ENCODE data around the gene LDAF1.

DNA sequence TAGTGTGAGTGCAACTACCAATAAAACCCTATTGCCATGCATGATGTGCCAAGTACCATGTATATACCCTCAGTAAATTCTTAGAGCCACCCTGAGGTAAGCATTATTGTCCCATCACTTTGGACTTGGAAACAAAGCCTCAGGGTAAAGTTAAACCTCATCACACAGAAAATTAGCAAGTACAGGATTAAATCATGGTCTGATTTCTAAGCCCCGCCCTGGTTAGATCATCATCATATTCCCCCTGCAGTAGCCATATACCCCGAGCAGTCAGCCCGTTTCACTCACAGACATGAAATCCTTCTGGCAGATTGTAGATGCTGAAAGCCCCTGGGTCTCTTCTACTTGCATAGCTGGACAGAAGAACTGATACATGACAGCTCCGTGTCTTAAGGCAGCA lies 48.1 kb downstream of the LDAF1 start:
- TF ChIP-seq, protein P1, sequence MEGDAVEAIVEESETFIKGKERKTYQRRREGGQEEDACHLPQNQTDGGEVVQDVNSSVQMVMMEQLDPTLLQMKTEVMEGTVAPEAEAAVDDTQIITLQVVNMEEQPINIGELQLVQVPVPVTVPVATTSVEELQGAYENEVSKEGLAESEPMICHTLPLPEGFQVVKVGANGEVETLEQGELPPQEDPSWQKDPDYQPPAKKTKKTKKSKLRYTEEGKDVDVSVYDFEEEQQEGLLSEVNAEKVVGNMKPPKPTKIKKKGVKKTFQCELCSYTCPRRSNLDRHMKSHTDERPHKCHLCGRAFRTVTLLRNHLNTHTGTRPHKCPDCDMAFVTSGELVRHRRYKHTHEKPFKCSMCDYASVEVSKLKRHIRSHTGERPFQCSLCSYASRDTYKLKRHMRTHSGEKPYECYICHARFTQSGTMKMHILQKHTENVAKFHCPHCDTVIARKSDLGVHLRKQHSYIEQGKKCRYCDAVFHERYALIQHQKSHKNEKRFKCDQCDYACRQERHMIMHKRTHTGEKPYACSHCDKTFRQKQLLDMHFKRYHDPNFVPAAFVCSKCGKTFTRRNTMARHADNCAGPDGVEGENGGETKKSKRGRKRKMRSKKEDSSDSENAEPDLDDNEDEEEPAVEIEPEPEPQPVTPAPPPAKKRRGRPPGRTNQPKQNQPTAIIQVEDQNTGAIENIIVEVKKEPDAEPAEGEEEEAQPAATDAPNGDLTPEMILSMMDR (IDR thresholded peaks at IDR 0.05), result no peak
- no peak for TF ChIP-seq POLR2A (IDR thresholded peaks at IDR 0.05)
